ENCODE results near the gene RGCC.

DNA sequence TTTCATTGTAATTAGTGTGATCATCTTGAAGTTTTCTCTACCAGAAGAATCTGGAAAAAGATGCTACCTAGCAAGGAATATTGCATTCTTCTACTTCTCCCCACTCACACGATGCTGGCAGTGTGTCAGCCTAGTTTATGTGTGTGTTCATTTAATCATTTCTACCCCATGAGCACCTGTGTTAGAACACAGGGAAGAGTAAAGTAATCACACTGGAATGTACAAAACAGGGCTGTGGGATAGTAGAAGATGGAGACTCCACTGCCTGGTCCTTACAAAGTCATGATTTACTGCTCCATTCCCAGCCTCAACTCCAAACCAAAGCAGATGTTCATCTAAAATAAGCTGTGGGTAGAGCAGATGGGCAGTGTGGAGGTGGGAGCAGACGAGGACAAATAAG, 47.7 kb upstream of the RGCC start:
- no peak for TF ChIP-seq CTCF (IDR thresholded peaks at IDR 0.05)
- no peak for TF ChIP-seq POLR2A (IDR thresholded peaks at IDR 0.05)

All from Peyer's patch (tissue), 4 donors.